ENCODE data around the gene RERE. TPM values are rescaled to one million over a fixed set of nuclear protein-coding genes. Genes with fewer than 3 reads are reported as not detected.

The RERE gene
- total RNA-seq, 1 donor from 2014 or later, result 115 TPM

GRCh38 chr1:8342325-8342724, 475.1 kb downstream of the RERE start:
- DNase-seq (no peak), ATAC-seq (peak; percentile 43)
- intact Hi-C loops (cut with micrococcal nuclease), result loop anchor here (10.0 kb wide), 1 partner anchor 328 kb away; no protein-coding TSS in a partner anchor

- intact Hi-C loops (cut with micrococcal nuclease), result loop anchor here (10.0 kb wide), 1 partner anchor 326 kb away; no protein-coding TSS in a partner anchor
- ATAC-seq (no peak), DNase-seq (no peak)
Measured at GRCh38 chr1:8340448-8340847, 477.0 kb downstream of the RERE start.

DNA sequence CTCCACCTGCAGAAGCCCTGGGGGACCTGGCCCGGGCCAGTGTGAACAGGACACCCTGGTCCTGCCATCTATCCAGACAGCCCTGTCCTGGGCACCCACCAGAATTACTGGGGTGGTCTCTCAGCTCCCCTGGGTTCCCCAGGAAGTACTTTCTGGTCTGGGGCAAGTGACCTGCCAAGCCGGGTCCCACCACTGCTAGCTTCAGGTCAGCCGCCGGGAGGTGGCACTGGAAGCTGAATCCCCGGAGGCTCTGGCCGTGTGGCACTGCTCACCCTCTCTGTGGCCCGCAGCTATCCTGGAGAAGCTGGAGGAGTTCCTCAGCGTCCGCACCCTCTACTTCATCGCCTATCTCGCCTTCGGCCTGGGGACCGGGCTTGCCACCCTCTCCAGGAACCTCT, 478.2 kb downstream of the RERE start:
- no peak for ATAC-seq
- no peak for DNase-seq
- intact Hi-C loops (cut with micrococcal nuclease), result no loop called here

GRCh38 chr1:8338526-8339202, 478.8 kb downstream of the RERE start:
- ATAC-seq (no peak), DNase-seq (no peak)
- intact Hi-C loops (cut with micrococcal nuclease), result no loop called here

DNA sequence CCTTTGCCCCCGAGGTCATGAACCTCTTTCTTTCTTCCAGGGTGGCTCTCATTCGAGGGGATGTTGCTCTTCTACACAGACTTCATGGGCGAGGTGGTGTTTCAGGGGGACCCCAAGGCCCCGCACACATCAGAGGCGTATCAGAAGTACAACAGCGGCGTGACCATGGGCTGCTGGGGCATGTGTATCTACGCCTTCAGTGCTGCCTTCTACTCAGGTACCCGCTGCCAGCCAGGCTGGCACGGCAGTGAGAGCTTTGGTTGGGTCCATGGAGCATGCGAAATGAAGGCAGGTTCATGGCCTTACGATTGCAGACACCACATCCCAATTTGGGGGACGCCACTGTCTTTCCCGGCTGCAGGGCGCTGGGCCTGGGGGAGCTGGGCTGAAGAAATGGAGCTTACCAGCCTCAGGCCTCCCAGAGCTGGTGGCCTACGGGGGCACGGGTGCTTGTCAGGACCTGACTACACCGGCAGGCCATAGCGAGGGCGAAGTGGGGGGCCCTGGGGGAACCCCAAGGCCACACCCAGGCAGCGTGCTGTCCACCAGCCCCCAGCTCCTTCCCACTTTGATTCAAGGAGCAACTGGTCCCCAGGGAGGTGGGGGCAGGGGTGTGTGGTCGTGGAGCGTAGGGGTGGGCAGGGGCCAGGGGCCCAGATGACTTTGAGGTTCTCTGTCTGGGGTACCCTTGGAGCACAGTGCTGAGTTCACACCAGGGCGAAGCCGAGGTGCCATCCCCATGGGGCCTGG, 479.5 kb downstream of the RERE start:
- no peak for ATAC-seq
- no peak for DNase-seq
- intact Hi-C loops (cut with micrococcal nuclease), result no loop called here

- no peak for ATAC-seq
- DNase-seq, result no peak
- intact Hi-C loops (cut with micrococcal nuclease), result no loop called here
Measured at GRCh38 chr1:8335246-8335645, 482.2 kb downstream of the RERE start.

GRCh38 chr1:8334106-8334851, 483.2 kb downstream of the RERE start:
- peak; percentile 18 for DNase-seq
- intact Hi-C loops (cut with micrococcal nuclease), result no loop called here
- ATAC-seq, result no peak

GRCh38 chr1:8333246-8333987, 484.0 kb downstream of the RERE start:
- DNase-seq (peak; percentile 9), ATAC-seq (no peak)
- intact Hi-C loops (cut with micrococcal nuclease), result no loop called here

GRCh38 chr1:8332806-8333205, 484.6 kb downstream of the RERE start:
- ATAC-seq, result no peak
- DNase-seq, result no peak
- intact Hi-C loops (cut with micrococcal nuclease), result no loop called here

DNA sequence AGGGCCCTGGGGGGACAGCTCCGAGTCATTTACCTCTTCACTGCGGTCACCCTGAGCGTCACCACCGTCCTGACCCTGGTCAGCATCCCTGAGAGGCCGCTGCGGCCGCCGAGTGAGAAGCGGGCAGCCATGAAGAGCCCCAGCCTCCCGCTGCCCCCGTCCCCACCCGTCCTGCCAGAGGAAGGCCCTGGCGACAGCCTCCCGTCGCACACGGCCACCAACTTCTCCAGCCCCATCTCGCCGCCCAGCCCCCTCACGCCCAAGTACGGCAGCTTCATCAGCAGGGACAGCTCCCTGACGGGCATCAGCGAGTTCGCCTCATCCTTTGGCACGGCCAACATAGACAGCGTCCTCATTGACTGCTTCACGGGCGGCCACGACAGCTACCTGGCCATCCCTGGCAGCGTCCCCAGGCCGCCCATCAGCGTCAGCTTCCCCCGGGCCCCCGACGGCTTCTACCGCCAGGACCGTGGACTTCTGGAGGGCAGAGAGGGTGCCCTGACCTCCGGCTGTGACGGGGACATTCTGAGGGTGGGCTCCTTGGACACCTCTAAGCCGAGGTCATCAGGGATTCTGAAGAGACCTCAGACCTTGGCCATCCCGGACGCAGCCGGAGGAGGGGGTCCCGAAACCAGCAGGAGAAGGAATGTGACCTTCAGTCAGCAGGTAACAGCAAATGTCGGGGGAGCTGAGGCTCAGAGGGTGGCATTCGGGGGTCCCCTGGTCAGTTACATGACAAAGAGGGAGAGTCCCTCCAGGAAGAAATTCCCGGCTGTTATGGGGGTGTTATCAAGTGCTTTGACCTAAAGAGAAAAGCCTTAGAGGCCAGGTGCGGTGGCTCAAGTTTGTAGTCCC, 486.9 kb downstream of the RERE start:
- intact Hi-C loops (cut with micrococcal nuclease), result no loop called here
- no peak for DNase-seq
- no peak for ATAC-seq

DNA sequence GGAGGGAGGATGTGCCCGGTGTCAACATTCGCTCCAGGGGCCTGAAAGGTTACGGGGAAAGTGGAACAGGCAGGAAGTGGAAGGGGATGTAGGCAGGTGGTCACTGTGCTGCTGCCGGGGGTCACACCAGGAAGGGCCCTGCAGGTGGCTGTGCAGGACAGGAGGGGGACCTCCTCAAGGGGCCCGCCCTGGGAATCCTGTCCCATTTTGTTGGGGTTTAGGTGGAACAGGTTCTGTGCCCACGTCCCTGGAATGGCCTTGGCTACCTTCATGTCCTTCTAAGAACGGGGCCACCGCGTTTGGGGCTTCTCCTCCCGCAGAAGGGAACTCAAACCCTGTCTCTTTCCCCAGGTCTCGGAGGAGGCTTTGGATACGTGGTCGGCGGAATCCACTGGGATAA, 487.6 kb downstream of the RERE start:
- intact Hi-C loops (cut with micrococcal nuclease), result no loop called here
- no peak for ATAC-seq
- no peak for DNase-seq

DNA sequence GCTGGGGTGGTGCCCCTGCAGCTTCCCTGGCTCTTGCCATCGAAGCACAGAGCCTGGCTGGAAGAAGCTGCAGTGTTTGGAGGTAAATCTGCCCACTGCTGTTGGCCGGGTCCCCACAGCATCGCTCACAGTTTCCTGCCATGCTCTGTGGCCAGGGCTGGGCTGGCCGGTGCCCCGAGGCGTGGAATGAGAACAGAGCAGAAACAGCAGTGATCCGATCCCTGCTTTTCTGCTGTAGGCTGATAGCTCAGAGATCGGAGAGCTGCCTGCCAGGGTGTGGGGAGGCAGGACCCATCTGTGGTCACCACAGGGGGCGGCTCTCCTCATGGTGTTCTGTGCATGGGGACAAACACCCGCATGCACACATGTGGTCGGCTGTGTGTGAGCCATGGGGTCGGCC, 488.0 kb downstream of the RERE start:
- DNase-seq (no peak), ATAC-seq (no peak)
- intact Hi-C loops (cut with micrococcal nuclease), result no loop called here

DNA sequence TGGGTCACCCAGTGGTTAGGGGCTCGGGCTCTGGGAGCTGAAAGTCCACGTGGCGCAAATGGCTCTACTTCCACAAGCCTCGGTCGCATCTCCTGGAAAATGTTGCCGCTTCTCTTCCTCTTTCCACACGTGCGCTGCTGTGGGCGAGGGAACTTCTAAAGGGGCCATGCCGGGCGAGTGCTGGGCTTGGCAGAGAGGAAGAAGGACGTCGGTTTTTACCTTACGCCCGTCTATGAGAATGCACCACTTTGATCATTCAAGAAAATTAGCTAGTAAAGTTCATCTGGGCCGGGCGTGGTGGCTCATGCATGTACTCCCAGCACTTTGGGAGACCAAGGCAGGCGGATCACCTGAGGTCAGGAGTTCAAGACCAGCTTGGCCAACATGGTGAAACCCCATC, 489.2 kb downstream of the RERE start:
- intact Hi-C loops (cut with micrococcal nuclease), result no loop called here
- no peak for DNase-seq
- ATAC-seq, result no peak

DNA sequence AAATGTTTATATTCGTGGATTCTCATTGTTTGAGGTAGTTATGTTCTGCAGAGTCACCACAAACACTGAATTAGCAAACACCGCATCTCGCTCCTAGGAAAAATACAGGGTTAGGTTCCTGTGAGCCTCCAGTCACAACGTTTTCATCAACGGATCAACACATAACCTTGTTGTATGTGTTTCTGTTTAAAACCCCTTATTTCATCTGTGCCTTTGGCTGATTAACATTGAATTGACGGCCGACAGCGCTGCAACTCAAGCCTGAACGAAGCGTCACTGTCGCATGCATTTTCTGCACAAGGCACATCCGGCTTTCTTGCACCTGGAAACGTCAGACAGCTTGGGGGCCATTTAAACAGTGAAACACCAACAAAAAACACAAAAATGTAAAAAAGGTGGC, 491.2 kb downstream of the RERE start:
- intact Hi-C loops (cut with micrococcal nuclease), result no loop called here
- no peak for DNase-seq
- no peak for ATAC-seq

GRCh38 chr1:8325771-8326170, 491.7 kb downstream of the RERE start:
- no peak for ATAC-seq
- intact Hi-C loops (cut with micrococcal nuclease), result no loop called here
- DNase-seq, result no peak

- intact Hi-C loops (cut with micrococcal nuclease), result no loop called here
- ATAC-seq, result peak; percentile 5
Measured at GRCh38 chr1:8324176-8324810, 493.1 kb downstream of the RERE start.

DNA sequence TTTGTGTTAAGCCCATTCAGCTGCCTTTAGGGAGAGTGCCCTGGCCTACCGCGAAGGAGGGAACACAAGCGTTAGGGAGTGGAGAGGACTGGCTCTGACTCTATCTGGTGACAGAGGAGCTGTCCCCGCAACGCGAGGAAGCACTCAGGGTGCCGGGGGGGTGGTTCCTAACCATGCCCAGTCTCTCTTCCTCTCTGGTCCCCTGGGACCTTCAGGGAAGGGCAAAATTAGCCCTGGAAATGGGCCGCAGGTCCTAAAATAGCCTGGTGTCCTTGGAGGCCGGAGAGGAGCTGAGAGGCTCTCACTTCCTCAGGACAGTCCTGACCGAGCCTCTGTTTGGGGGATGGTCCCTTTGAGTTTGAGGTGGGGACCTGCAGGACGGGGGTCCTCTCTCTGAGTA, 493.7 kb downstream of the RERE start:
- intact Hi-C loops (cut with micrococcal nuclease), result no loop called here
- ATAC-seq (peak; percentile 95), DNase-seq (peak; percentile 74)

More at GRCh38 chr1:8324176-8324810, 493.1 kb downstream of the RERE start:
- no peak for DNase-seq

GRCh38 chr1:8321612-8322011, 495.8 kb downstream of the RERE start:
- ATAC-seq, result no peak
- DNase-seq, result no peak
- intact Hi-C loops (cut with micrococcal nuclease), result no loop called here

All from left ventricle myocardium superior (tissue), 1 donor.